ENCODE results near the gene LCN12. TPM values are rescaled to one million over a fixed set of nuclear protein-coding genes. Genes with fewer than 3 reads are reported as not detected.

LCN12 gene
- polyA plus RNA-seq, 1 donor (not counting 4 experiments of a cell fraction or from before 2014, with no cell fraction given): not detected

GRCh38 chr9:136906266-136906665, 45.8 kb upstream of the LCN12 start:
- no peak for DNase-seq (ENCODE audit: low read depth, low spot score)
- Histone ChIP-seq H3K4me2 (ENCODE audit: control insufficient read depth, extremely low read depth, insufficient read depth, low read depth, low read length) (no peak overlapping the region), H4K20me1 (ENCODE audit: control insufficient read depth, extremely low read depth, insufficient read depth, low read length) (no peaks in the 10 kb centered on the region), H3K79me2 (ENCODE audit: control insufficient read depth, insufficient read depth, low read length) (peaks cover 14% of the 10 kb centered on the region), H3K27ac (ENCODE audit: control insufficient read depth, insufficient read depth, low read length) (no peak overlapping the region), H3K9me1 (ENCODE audit: control insufficient read depth, extremely low read depth, insufficient read depth, low read length) (no peaks in the 10 kb centered on the region), H3K36me3 (ENCODE audit: control insufficient read depth in 2 of 2, extremely low read depth in 1 of 2, insufficient read depth in 2 of 2, low read length in 2 of 2) (peaks cover 13 to 34% of the 10 kb centered on the region in 2 experiments), H2AFZ (ENCODE audit: control insufficient read depth, low read length) (no peak overlapping the region), H3K9me3 (ENCODE audit: control insufficient read depth, low read depth, low read length) (no peaks in the 10 kb centered on the region), H3K4me1 (ENCODE audit: control insufficient read depth, extremely low read depth, insufficient read depth, low read length) (peaks cover 19% of the 10 kb centered on the region), H3K4me3 (ENCODE audit: control insufficient read depth in 2 of 3, extremely low read depth in 1 of 3, insufficient read depth in 2 of 3, low read depth in 1 of 3, low read length in 3 of 3) (no peak overlapping the region), H3K9ac (ENCODE audit: control insufficient read depth, extremely low read depth, insufficient read depth, low read length) (no peak overlapping the region), H3K27me3 (ENCODE audit: control insufficient read depth, extremely low read depth, insufficient read depth, low read length) (no peaks in the 10 kb centered on the region)
- no peak for TF ChIP-seq EZH2 (IDR thresholded peaks at IDR 0.05; ENCODE audit: low read length)
- TF ChIP-seq CTCF (optimal IDR thresholded peaks at IDR 0.05 in 1 of 3, IDR thresholded peaks at IDR 0.05 in 1 of 3, conservative IDR thresholded peaks at IDR 0.05 in 1 of 3; ENCODE audit: extremely low read depth in 1 of 3, insufficient read depth in 2 of 3, low read length in 3 of 3): no peak
- dilution Hi-C loops (cut with MboI; ENCODE audit: extremely low pct_ligation_motif_present, low sequenced_read_pairs): no loop called here
- FAIRE-seq: no peak

- FAIRE-seq (no peak), DNase-seq (ENCODE audit: low read depth, low spot score) (no peak)
- no peak overlapping the region for H3K4me3 ChIP-seq (ENCODE audit: control insufficient read depth in 2 of 3, extremely low read depth in 1 of 3, insufficient read depth in 2 of 3, low read depth in 1 of 3, low read length in 3 of 3)
- H3K9ac ChIP-seq (ENCODE audit: control insufficient read depth, extremely low read depth, insufficient read depth, low read length): no peak overlapping the region
- H3K27me3 ChIP-seq (ENCODE audit: control insufficient read depth, extremely low read depth, insufficient read depth, low read length): no peaks in the 10 kb centered on the region
- H3K4me2 ChIP-seq (ENCODE audit: control insufficient read depth, extremely low read depth, insufficient read depth, low read depth, low read length): no peak overlapping the region
- no peaks in the 10 kb centered on the region for H4K20me1 ChIP-seq (ENCODE audit: control insufficient read depth, extremely low read depth, insufficient read depth, low read length)
- dilution Hi-C loops (cut with MboI; ENCODE audit: extremely low pct_ligation_motif_present, low sequenced_read_pairs): no loop called here
- H3K9me1 ChIP-seq (ENCODE audit: control insufficient read depth, extremely low read depth, insufficient read depth, low read length): no peaks in the 10 kb centered on the region
- H2AFZ ChIP-seq (ENCODE audit: control insufficient read depth, low read length): no peak overlapping the region
- peaks cover 13 to 34% of the 10 kb centered on the region in 2 experiments for H3K36me3 ChIP-seq (ENCODE audit: control insufficient read depth in 2 of 2, extremely low read depth in 1 of 2, insufficient read depth in 2 of 2, low read length in 2 of 2)
- peaks cover 9% of the 10 kb centered on the region for H3K4me1 ChIP-seq (ENCODE audit: control insufficient read depth, extremely low read depth, insufficient read depth, low read length)
- no peaks in the 10 kb centered on the region for H3K9me3 ChIP-seq (ENCODE audit: control insufficient read depth, low read depth, low read length)
- no peak for TF ChIP-seq EZH2 (IDR thresholded peaks at IDR 0.05; ENCODE audit: low read length)
- no peak for TF ChIP-seq CTCF (optimal IDR thresholded peaks at IDR 0.05 in 1 of 3, IDR thresholded peaks at IDR 0.05 in 1 of 3, conservative IDR thresholded peaks at IDR 0.05 in 1 of 3; ENCODE audit: extremely low read depth in 1 of 3, insufficient read depth in 2 of 3, low read length in 3 of 3)
- peaks cover 14% of the 10 kb centered on the region for H3K79me2 ChIP-seq (ENCODE audit: control insufficient read depth, insufficient read depth, low read length)
- H3K27ac ChIP-seq (ENCODE audit: control insufficient read depth, insufficient read depth, low read length): no peak overlapping the region
These were observed 44.8 kb upstream of the LCN12 start for GRCh38 chr9:136907011-136907914.
